ENCODE data around the gene GBP5. TPM values are rescaled to one million over a fixed set of nuclear protein-coding genes. Genes with fewer than 3 reads are reported as not detected.

Gene GBP5
- total RNA-seq, 2 donors from 2014 or later, result 1.6 TPM

GRCh38 chr1:89261926-89262515 is 10.6 kb downstream of the GBP5 start:
- Histone ChIP-seq H3K4me1 (no peaks in the 10 kb centered on the region), H3K4me3 (no peak overlapping the region), H3K36me3 (replicated peaks in 1 of 2; ENCODE audit: insufficient read depth in 1 of 2, low read depth in 2 of 2) (no peaks in the 10 kb centered on the region), H3K9me3 (no peaks in the 10 kb centered on the region), H3K27me3 (no peaks in the 10 kb centered on the region), H3K27ac (no peak overlapping the region)
- intact Hi-C loops (cut with DNase I), result no loop called here
- DNase-seq, result no peak
- ATAC-seq, result no peak
- TF ChIP-seq CTCF (IDR thresholded peaks at IDR 0.05) (no peak), POLR2A (IDR thresholded peaks at IDR 0.05) (no peak)
- 58 to 59% methylated on average over 6 of the region's 6 CpGs for WGBS, 2 donors

GRCh38 chr1:89260566-89261255 is 11.9 kb downstream of the GBP5 start:
- no peak overlapping the region for H3K27ac ChIP-seq
- no peak overlapping the region for H3K4me3 ChIP-seq
- no peaks in the 10 kb centered on the region for H3K36me3 ChIP-seq (replicated peaks in 1 of 2; ENCODE audit: insufficient read depth in 1 of 2, low read depth in 2 of 2)
- ATAC-seq, result no peak
- TF ChIP-seq CTCF (IDR thresholded peaks at IDR 0.05), result no peak
- TF ChIP-seq POLR2A (IDR thresholded peaks at IDR 0.05), result no peak
- no peaks in the 10 kb centered on the region for H3K27me3 ChIP-seq
- 37 to 50% methylated on average over 5 of the region's 5 CpGs for WGBS, 2 donors
- intact Hi-C loops (cut with DNase I), result no loop called here
- no peak for DNase-seq
- H3K4me1 ChIP-seq, result no peaks in the 10 kb centered on the region
- no peaks in the 10 kb centered on the region for H3K9me3 ChIP-seq

- TF ChIP-seq CTCF (IDR thresholded peaks at IDR 0.05) (no peak), POLR2A (IDR thresholded peaks at IDR 0.05) (no peak)
- 10 to 68% methylated on average over 1 to 4 of the region's 4 CpGs for WGBS, 2 donors
- intact Hi-C loops (cut with DNase I), result no loop called here
- no peaks in the 10 kb centered on the region for H3K4me1 ChIP-seq
- DNase-seq (no peak), ATAC-seq (no peak)
- no peaks in the 10 kb centered on the region for H3K27me3 ChIP-seq
- no peak overlapping the region for H3K4me3 ChIP-seq
- no peaks in the 10 kb centered on the region for H3K36me3 ChIP-seq (replicated peaks in 1 of 2; ENCODE audit: insufficient read depth in 1 of 2, low read depth in 2 of 2)
- no peaks in the 10 kb centered on the region for H3K9me3 ChIP-seq
- no peak overlapping the region for H3K27ac ChIP-seq
Observed at GRCh38 chr1:89260042-89260441, 12.6 kb downstream of the GBP5 start.

DNA sequence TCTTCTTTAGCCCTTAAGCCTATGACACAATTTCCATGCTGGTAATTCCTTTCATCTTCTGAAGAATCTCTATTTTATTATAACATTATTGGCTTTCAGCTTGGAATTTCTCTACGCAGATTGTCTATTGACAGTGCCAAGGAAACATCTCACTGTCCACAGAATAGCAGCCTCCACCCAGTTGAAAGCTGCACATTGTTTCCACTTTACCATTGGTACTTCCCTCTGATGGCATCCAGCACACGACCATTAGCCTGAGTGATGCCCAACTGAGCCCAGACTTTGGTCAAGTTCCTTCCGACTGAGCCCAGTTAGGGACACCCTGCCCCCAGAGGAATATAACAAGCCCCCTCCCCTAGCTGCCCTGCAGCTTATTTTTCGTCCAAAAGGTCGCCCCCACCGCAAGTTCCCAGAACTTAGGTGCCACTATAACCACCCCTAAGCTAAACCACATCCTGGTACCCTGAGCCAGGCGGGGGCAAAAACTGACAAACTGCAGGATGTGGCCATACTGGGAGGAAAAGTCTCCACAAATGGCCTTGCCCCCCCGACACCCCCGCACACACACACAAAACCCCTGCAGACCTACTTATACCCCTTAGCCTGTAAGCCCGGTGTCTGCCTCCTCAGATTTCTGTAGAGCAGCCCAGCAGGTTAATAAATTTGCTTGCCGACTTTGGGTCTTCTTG is 13.2 kb downstream of the GBP5 start:
- no peak for ATAC-seq
- H3K27ac ChIP-seq, result no peak overlapping the region
- TF ChIP-seq CTCF (IDR thresholded peaks at IDR 0.05), result no peak
- TF ChIP-seq POLR2A (IDR thresholded peaks at IDR 0.05), result no peak
- no peaks in the 10 kb centered on the region for H3K9me3 ChIP-seq
- 58 to 64% methylated on average over 11 of the region's 11 CpGs for WGBS, 2 donors
- H3K27me3 ChIP-seq, result no peaks in the 10 kb centered on the region
- no peaks in the 10 kb centered on the region for H3K4me1 ChIP-seq
- intact Hi-C loops (cut with DNase I), result no loop called here
- DNase-seq, result no peak
- no peak overlapping the region for H3K4me3 ChIP-seq
- H3K36me3 ChIP-seq (replicated peaks in 1 of 2; ENCODE audit: insufficient read depth in 1 of 2, low read depth in 2 of 2), result no peaks in the 10 kb centered on the region

Data from body of pancreas (tissue), 4 donors.